Left kidney (tissue), 2 donors: Measurements from ENCODE around the gene POLA1. TPM values are rescaled to one million over a fixed set of nuclear protein-coding genes. Genes with fewer than 3 reads are reported as not detected.

Source experiments
- DNase-seq: peaks from one replicate; pipeline ENCODE4 v3.0.0-alpha.2; 2013
- polyA plus RNA-seq: library from polyadenylated mRNA; unstranded; fragments of 120-200 nt; gene quantifications from one replicate; pipeline ENCODE4 v1.2.1, GENCODE V29; 2013; ENCODE audit not compliant: insufficient read length

The POLA1 gene
- polyA plus RNA-seq, 1 donor = 21.5 TPM

DNA sequence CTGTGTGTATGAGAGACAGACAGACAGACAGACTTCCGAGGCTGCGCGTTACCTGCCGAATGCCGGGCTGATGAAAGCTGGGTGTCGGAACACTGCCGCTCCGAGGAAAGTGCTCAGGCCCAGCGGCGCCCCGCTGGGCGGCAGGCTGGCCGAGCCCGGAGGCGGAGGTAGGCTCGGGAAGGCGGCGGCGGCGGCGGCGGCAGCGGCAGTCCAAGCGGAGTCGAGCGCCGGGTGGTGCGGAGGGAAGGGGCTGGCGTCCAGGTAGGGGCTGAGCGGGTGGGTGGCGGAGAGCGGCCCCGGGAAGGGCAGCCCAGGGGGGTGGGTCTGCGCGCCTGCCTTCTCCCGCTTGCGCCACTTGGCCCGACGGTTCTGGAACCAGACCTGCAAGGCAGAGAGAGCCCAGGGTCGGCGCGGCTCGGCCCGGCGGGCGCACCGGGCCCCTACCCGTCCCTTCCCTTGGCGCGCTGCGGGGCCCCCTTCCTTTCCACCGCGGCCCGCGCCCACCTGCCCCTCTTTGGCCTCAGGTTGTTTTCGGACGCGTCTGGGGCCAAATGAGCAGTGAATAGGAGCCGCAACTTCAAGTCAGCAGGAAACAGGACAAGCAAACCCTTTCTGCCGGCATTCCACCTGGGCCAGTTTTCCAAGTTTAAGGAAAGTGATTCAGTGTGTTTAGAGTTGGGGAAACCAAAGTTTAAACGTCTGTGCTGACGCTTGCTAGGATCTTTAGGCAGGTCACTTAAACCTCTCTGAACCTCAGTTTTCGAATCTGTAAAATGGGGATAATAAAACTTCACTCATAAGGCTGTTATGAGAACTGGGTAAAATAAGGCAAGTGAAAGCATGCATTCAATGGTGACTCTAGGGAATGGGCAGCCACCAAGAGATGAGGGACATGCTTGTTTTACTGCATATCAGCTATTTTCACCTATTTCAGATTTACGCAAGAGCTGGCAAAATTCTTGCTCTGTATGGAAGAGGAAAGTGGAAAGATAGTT lies 313.6 kb downstream of the POLA1 start:
- no peak for DNase-seq

DNA sequence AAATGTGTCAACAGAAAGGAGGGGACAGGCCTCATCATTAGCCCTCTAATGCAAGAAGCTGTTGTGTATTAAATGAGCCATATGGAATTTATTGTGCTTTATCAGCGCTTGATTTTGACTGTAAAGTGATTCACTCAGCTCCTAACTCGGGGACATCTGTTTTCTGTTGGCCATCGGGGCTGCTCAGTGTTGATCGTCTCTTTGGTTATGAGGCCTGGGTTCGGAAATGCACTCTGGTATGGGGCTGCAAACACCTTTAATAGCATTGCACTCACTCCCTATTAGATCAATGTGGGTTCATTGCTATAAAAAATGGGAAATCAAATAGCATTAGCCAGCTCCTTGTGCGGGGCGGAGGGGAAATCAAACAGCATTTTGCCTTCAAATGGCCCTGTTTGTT lies 315.7 kb downstream of the POLA1 start:
- no peak for DNase-seq

DNA sequence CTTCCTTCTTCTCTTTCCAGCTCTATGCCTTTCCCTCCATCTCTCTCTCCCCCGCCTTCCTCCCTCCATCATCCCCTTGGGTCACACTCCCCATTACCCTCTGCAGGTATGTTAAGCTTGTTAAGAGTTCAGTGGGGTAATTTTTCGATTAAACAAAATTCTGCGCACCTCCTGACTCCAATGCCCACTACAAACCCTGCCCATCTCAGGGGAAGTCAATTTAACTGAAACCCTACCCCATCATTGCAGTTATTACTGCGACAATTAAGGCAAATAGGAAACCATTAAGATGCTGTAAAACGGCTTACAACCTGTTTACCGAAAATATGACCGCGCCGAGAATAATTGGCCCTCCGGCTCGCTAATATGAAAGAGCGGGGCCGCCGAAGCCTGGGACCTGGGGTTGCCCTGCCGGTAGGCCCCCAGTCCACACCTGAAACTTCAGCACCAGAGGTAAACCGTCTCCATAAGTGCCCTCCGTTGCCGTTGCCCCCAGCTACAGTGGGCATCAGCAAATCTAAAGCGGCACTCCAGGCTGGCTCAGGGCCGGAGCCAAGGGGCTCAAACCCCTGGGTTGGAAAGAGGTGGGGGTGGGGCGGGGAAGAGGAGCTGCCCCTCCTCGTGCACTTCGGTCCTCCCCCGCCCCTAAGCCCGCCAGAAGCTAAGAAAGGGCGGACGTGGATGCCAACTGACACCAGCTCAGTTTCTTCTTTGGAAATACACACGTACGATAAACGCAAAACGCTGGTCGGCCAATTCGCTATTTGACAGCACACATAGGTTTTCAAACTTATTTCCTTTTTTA lies 317.3 kb downstream of the POLA1 start:
- no peak for DNase-seq

DNA sequence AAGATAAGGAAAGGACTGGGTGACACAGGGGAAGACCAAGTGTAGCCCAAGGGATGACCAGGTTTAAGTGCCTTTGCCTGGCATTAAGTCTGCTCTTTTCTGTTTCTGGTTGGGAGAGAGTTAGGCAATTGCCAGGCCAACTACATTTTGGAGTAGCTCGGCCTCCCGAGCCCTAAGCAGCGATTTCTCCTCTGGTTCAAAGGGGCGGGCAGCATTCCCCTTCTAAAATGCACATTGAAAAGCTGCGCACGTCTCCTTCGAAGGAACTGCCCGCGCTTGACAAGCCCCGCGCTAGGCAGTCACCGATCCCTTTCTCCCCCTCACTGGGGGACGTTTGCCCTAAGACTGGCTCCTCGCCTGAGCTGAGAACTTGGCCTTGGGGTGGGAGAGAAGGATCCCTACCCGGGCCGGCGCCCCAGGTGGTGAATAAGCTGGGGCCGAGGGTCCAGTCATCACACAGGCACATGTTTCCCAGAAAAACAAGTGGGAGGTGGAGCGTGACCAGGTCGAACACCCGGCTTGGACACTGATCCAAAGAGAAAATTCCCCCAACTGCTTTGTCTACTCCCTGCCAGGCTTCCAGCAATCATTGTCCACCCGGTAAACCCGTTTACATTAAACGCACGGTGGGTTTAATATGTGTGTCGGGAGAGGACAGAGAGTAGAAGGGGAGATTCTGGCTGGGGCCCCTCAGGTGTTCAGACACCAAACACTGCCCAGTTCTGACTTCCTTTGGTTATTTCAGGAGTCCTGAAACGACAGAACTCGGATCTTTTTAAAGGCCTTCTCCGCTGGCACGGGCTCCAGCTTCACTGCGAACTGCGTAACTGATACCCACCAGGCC lies 318.1 kb downstream of the POLA1 start:
- DNase-seq = no peak

DNA sequence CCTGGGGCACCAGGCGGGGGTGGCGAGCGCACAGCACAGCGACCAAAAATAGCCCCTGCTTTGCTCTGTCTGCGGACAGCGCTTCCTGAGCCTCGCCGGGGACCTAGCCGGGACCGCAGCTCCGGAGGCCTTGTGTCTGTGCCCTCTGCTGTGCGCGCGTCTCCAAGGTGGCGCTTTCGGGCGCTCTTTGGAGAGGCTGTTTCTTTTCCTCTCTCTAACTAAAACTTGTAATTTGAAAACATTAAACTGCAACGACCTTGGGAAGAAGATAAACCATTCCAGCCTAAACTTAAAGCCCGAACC lies 318.7 kb downstream of the POLA1 start:
- DNase-seq = no peak

DNA sequence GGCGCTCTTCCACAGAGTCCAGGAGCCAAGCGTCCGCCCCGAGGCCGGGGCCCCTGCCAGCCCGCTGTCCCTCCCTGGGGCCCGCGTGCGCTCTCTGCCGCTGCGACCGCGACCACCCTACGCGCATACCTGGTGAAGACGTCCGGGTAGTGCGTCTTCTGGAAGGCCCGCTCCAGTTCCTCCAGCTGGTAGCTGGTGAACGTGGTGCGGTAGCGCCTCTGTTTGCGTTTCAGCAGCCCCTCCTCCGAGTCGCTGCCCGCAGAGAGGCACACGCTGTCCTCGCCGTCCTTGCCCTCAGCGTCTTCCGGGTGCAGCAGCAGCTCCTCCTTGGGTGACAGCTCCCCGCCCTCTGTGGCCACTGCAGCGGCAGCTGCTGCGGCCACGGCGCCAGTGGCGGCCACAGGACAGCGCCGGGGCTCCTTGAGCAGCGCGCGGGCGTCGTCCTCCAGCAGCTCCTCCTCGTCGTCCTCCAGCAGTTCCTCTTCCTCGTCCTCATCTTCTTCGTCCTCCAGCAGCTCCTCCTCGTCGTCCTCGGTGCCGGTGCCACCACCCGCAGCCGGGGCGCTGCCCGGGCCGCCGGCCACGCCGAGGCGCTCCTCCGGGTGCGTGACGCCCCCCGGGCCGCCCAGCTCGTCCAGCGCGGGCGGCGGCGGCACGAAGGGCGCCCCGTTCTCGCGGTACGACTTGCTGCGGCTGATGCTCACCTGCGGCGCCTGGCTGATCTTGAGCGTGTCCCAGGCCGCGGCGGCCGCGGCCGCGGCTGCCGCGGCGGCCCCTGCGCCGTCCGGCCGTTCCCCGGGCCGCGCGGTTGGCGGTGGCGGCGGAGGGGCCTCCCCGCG lies 319.3 kb downstream of the POLA1 start:
- no peak for DNase-seq

- no peak for DNase-seq
Observed at GRCh38 chrX:25013632-25014365, 320.1 kb downstream of the POLA1 start.

GRCh38 chrX:25014366-25014838 lies 320.7 kb downstream of the POLA1 start:
- no peak for DNase-seq

DNA sequence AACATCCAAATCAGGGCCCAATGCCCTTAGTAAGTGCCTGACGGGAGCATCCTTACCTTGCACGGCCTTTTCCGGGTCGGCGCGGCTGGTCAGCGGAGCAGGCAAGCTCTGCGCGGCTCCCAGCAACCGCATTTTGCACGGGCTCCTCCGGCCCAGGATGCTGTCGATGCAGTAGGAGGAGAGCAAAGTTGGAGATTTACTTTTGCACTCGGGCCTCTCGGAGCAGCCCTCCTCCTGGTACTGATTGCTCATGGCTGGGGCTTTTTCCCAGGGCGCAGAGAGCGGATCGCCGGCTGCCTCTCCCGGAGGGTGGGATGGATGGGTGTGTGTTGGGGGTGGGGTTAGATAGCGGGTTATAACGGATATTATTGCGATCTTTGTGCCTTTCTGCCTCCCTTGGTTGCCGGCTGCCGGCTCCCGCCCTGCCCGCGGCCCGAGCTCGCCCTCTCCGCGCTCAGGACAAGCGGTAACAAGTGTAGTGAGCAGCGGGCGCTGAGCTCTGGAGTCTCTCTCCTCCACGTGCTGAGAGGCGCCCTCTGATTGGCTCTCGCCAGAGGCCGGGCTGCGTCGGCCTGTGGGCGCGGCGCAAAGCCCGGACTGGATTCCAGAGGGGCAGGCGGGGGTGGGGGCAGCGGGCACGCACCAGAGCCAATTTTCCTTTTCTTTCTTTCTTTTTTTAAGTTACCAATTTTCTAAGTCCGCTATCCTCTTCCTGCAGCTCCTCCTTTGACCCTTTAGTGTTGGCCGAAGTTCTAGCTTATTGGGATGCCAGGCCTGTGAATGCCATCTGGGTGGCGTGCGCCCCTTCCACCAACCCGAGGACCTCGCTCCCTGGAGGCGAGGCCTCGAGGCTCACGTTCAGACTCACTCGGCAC lies 322.0 kb downstream of the POLA1 start, which contains the start of gene ARX:
Gene ARX (minus strand): TSS at position 480 of the 875 bp plus-strand sequence. CDS start 228 bp downstream, at position 252.
- peak; percentile 63 for DNase-seq

GRCh38 chrX:25016361-25016671 lies 322.6 kb downstream of the POLA1 start:
- DNase-seq = no peak

GRCh38 chrX:25016938-25017598 lies 323.4 kb downstream of the POLA1 start:
- no peak for DNase-seq

DNA sequence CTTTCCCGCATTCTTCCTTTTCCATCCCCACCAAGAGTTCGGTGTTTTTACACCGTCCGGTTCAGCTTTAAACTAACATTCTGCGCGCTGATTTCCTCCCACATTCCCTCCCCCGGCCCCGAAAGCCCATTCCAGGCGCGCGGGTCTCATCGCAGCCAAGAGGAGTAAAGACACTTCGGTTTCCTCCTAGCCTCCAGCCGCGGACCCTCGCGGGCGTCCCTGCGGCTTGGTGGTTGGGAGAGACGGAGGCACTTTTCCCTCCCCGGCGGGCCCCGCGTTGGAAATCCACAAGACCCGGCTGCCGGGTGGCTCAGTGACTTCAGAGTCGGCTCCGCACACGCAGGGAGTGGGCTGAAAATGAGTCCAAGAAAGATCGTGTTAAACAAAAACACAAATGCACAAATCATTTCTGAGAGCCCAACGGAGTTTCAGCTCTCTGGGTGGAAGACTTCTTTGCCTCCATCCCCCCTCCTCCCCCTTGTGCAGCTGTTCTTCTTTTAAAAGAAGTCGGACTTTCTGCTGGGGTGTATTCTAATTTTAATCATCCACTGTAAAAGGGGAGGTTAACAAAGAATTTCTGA lies 324.0 kb downstream of the POLA1 start:
- no peak for DNase-seq

- DNase-seq = no peak
Observed at GRCh38 chrX:25018682-25019081, 325.0 kb downstream of the POLA1 start.

DNA sequence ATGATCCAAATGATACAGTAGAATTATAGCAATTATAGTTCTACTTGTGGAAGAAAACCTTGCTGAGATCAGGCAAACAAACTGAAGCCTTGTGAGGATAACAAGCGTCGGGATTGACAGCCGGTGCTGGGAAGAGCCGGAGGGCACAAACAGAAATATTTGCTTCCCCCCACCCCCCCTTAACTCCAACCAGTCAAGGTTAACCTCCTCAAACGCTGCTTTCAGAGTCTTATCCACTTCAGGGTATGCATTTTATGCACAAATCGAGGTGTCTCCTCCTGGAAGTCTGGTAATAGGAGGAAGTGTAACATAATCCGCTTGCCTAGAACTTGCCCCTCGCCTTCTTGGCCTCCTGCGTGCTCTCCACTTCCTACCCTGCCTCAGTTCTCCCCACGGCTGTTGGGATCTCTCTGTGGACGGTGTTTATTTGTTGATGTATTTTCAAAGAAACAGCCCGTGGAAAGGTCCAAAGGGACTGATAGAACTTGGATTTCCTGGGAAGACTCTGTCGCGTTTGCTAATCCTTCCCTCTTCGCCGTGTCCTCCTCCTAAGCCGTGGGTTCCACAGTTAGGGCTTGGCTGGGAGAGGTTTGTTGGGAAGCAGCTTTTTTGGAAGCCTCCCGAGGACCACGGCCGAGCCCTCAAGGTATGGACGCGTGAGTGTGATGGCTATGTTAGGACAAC lies 326.1 kb downstream of the POLA1 start:
- DNase-seq = no peak

- DNase-seq = no peak
Observed at GRCh38 chrX:25020391-25020904, 326.7 kb downstream of the POLA1 start.

DNA sequence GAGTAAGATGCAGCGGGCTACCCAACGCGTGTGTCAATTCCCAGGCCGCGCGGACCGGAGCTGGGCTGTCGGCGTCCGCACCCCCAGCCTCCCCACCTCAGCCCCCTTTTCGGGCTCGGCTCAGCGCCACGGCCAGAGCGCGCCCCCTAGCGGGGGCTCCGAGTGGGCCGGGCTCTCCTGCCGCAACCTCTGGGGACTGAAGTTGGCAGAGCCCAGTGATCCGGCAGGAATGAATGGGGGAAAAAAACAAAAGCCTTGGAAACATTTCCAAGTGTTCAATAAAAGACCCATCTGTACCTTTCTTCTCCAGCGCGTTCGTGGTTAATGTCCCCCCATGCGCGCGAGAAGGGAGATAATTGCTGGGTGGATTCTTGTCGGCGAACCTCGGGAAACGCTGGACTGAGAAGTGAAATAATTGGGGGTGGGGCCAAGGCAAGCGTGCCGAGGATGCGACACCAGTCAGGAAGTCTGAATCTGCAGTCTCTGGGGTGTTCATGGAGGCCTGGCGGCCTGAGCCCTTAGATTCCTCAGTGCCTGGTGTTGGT lies 327.3 kb downstream of the POLA1 start:
- DNase-seq = no peak
